Keratinocyte (primary cell): ENCODE results near the gene POLR1G. TPM values are rescaled to one million over a fixed set of nuclear protein-coding genes. Genes with fewer than 3 reads are reported as not detected.
A peak's percentile ranks its signal among the peaks of the same experiment; 100 is the strongest.

ENCODE experiments used
- DNase-seq: peaks from one replicate; pipeline ENCODE4 v3.0.0-alpha.2; 2011; ENCODE audit warnings: low read depth, missing footprints, low spot score
- FAIRE-seq: peaks from 2 replicates; lab custom pipeline; 2011; peaks lifted over from hg19 to GRCh38; lab: Jason Lieb, UNC
- H2AFZ ChIP-seq: 2 replicates; pipeline ENCODE4 v1.6.0; 2012; ENCODE audit warnings: low read length, control low read depth, inconsistent platforms; ENCODE audit not compliant: control insufficient read depth
- H3K27ac ChIP-seq: 2 replicates; pipeline ENCODE4 v1.5.1; 2011; ENCODE audit warnings: low read length; ENCODE audit not compliant: control insufficient read depth, insufficient read depth
- H3K27me3 ChIP-seq: 3 replicates; pipeline ENCODE4 v1.6.0; 2011; ENCODE audit warnings: low read length; ENCODE audit not compliant: control insufficient read depth, insufficient read depth; ENCODE audit errors: extremely low read depth
- H3K36me3 ChIP-seq, 2 experiments: 2 replicates in 1 of 2; 3 replicates in 1 of 2; pipeline ENCODE4 v1.5.1; 2011; ENCODE audit warnings: low read length in 2 of 2, mild to moderate bottlenecking in 1 of 2; ENCODE audit not compliant: control insufficient read depth in 2 of 2, insufficient read depth in 2 of 2; ENCODE audit errors: extremely low read depth in 1 of 2
- H3K4me1 ChIP-seq: 3 replicates; pipeline ENCODE4 v1.5.1; 2011; ENCODE audit warnings: low read length; ENCODE audit not compliant: control insufficient read depth, insufficient read depth; ENCODE audit errors: extremely low read depth
- H3K4me2 ChIP-seq: 3 replicates; pipeline ENCODE4 v1.6.0; 2011; ENCODE audit warnings: low read depth, low read length; ENCODE audit not compliant: control insufficient read depth, insufficient read depth; ENCODE audit errors: extremely low read depth
- H3K4me3 ChIP-seq, 3 experiments: fragments of 200-600 bp in 1 of 3; sonication (generic) in 1 of 3; 2 replicates in 2 of 3; 3 replicates in 1 of 3; pipeline ENCODE4 v1.5.1; 2011 to 2016; ENCODE audit warnings: low read length in 3 of 3, mild to moderate bottlenecking in 3 of 3, control low read depth in 2 of 3, inconsistent platforms in 1 of 3, low read depth in 1 of 3, mixed read lengths in 1 of 3, mixed run types in 1 of 3, moderate library complexity in 1 of 3; ENCODE audit not compliant: control insufficient read depth in 2 of 3, insufficient read depth in 2 of 3; ENCODE audit errors: extremely low read depth in 1 of 3
- H3K79me2 ChIP-seq: 2 replicates; pipeline ENCODE4 v1.6.0; 2012; ENCODE audit warnings: low read length; ENCODE audit not compliant: control insufficient read depth, insufficient read depth
- H3K9ac ChIP-seq: 3 replicates; pipeline ENCODE4 v1.6.0; 2011; ENCODE audit warnings: low read length; ENCODE audit not compliant: control insufficient read depth, insufficient read depth; ENCODE audit errors: extremely low read depth
- H3K9me1 ChIP-seq: 3 replicates; pipeline ENCODE4 v1.6.0; 2011; ENCODE audit warnings: low read length; ENCODE audit not compliant: control insufficient read depth, insufficient read depth; ENCODE audit errors: extremely low read depth
- H3K9me3 ChIP-seq: 2 replicates; pipeline ENCODE4 v1.5.1; 2012; ENCODE audit warnings: low read depth, low read length; ENCODE audit not compliant: control insufficient read depth
- H4K20me1 ChIP-seq: 3 replicates; pipeline ENCODE4 v1.6.0; 2011; ENCODE audit warnings: low read length; ENCODE audit not compliant: control insufficient read depth, insufficient read depth; ENCODE audit errors: extremely low read depth
- CTCF ChIP-seq, 3 experiments: IDR thresholded peaks in 1 of 3; conservative IDR thresholded peaks in 1 of 3; optimal IDR thresholded peaks in 1 of 3; 2 replicates in 2 of 3; 3 replicates in 1 of 3; pipeline versions ENCODE3 to v1.5.1; 2011; ENCODE audit warnings: low read length in 3 of 3, mild to moderate bottlenecking in 3 of 3, moderate library complexity in 2 of 3, control low read depth in 1 of 3, inconsistent platforms in 1 of 3; ENCODE audit not compliant: insufficient read depth in 2 of 3; ENCODE audit errors: extremely low read depth in 1 of 3
- EZH2 ChIP-seq: IDR thresholded peaks from one replicate; pipeline ENCODE4 v1.6.1; 2012; ENCODE audit warnings: inconsistent platforms, mild to moderate bottlenecking, low read length, moderate library complexity
- dilution Hi-C: fragments of 300-500 bp; cut with MboI; formaldehyde crosslinking; loops from one replicate; pipeline ENCODE4 v1.7.0; 2020; ENCODE audit warnings: low sequenced_read_pairs; ENCODE audit not compliant: extremely low pct_ligation_motif_present
- polyA plus RNA-seq, 5 experiments: library from polyadenylated mRNA; depleted of rRNA in 3 of 5; stranded (reverse) in 3 of 5; stranded (forward) in 1 of 5; unstranded in 1 of 5; fragments of >200 nt; gene quantifications; 1 replicate in 1 of 5; 2 replicates in 3 of 5; 3 replicates in 1 of 5; pipeline versions ENCODE4 v1.2.1 to v1.2.3, GENCODE V29; 2011 to 2012; ENCODE audit warnings: missing spikeins in 2 of 5, low read depth in 1 of 5, low replicate concordance in 1 of 5

Gene POLR1G
- polyA plus RNA-seq, 1 donor (not counting 4 experiments of a cell fraction or from before 2014, with no cell fraction given), result 9.8 TPM

- dilution Hi-C loops, result no loop called here
- no peak for FAIRE-seq
- no peak overlapping the region for H3K4me3 ChIP-seq
Measured at GRCh38 chr19:45420871-45421270, 14.4 kb downstream of the POLR1G start.

GRCh38 chr19:45421947-45422498 lies 15.6 kb downstream of the POLR1G start:
- Histone ChIP-seq H3K79me2 (peaks cover 50% of the 10 kb centered on the region), H3K9me3 (no peaks in the 10 kb centered on the region), H2AFZ (no peak overlapping the region), H3K4me2 (peak overlapping the region; percentile 74), H3K4me3 (peak overlapping the region; percentile 86 to 97 (median 91)), H4K20me1 (no peaks in the 10 kb centered on the region), H3K27me3 (no peaks in the 10 kb centered on the region), H3K27ac (no peak overlapping the region), H3K9ac (peak overlapping the region; percentile 75), H3K36me3 (peaks cover 27 to 29% of the 10 kb centered on the region in 2 experiments), H3K4me1 (peaks cover 40% of the 10 kb centered on the region), H3K9me1 (no peaks in the 10 kb centered on the region)
- DNase-seq (no peak), FAIRE-seq (no peak)
- TF ChIP-seq EZH2 (no peak), CTCF (optimal IDR thresholded peaks at IDR 0.05 in 1 of 3, IDR thresholded peaks at IDR 0.05 in 1 of 3, conservative IDR thresholded peaks at IDR 0.05 in 1 of 3; ENCODE audit: extremely low read depth in 1 of 3, insufficient read depth in 2 of 3, low read length in 3 of 3) (no peak)
- dilution Hi-C loops, result no loop called here

More at GRCh38 chr19:45420871-45421270, 14.4 kb downstream of the POLR1G start:
- H3K9me1 ChIP-seq, result no peaks in the 10 kb centered on the region
- H3K9ac ChIP-seq, result no peak overlapping the region
- H3K27me3 ChIP-seq, result no peaks in the 10 kb centered on the region
- H4K20me1 ChIP-seq, result no peaks in the 10 kb centered on the region
- DNase-seq, result no peak
- peak overlapping the region; percentile 35 for H3K4me2 ChIP-seq
- TF ChIP-seq CTCF (optimal IDR thresholded peaks at IDR 0.05 in 1 of 3, IDR thresholded peaks at IDR 0.05 in 1 of 3, conservative IDR thresholded peaks at IDR 0.05 in 1 of 3; ENCODE audit: extremely low read depth in 1 of 3, insufficient read depth in 2 of 3, low read length in 3 of 3) (no peak), EZH2 (no peak)
- peaks cover 54% of the 10 kb centered on the region for H3K79me2 ChIP-seq
- H3K27ac ChIP-seq, result no peak overlapping the region
- H2AFZ ChIP-seq, result no peak overlapping the region
- peaks cover 33% of the 10 kb centered on the region for H3K4me1 ChIP-seq
- peaks cover 35 to 40% of the 10 kb centered on the region in 2 experiments for H3K36me3 ChIP-seq
- no peaks in the 10 kb centered on the region for H3K9me3 ChIP-seq
